Prostate gland (tissue), 2 donors: ENCODE data around the gene GABARAPL1. TPM values are rescaled to one million over a fixed set of nuclear protein-coding genes. Genes with fewer than 3 reads are reported as not detected.
A peak's percentile ranks its signal among the peaks of the same experiment; 100 is the strongest.

Source experiments
- DNase-seq: peaks from one replicate; pipeline ENCODE4 v3.0.0-alpha.2; 2019; ENCODE audit warnings: low spot score
- H3K27ac ChIP-seq, 2 donors: fragments of 200-600 bp; sonication (generic); 2 replicates each; pipeline ENCODE4 v1.5.1; 2017 to 2019
- H3K27me3 ChIP-seq: fragments of 200-600 bp; sonication (generic); replicated peaks from 2 replicates; pipeline ENCODE4 v1.5.1; 2019; ENCODE audit not compliant: insufficient read depth
- H3K36me3 ChIP-seq, 2 donors: fragments of 200-600 bp; sonication (generic); 1 replicate in 1 of 2; 2 replicates in 1 of 2; pipeline versions ENCODE4 v1.5.1 to v1.8.1; 2017 to 2019
- H3K4me1 ChIP-seq: fragments of 200-600 bp; sonication (generic); replicated peaks from 2 replicates; pipeline ENCODE4 v1.5.1; 2019
- H3K4me3 ChIP-seq, 2 donors: fragments of 200-600 bp; sonication (generic); 2 replicates each; pipeline ENCODE4 v1.5.1; 2017 to 2019
- H3K9me3 ChIP-seq: fragments of 200-600 bp; sonication (generic); 2 replicates; pipeline ENCODE4 v1.5.1; 2017
- POLR2A ChIP-seq: fragments of 450-650 bp; IDR thresholded peaks from one replicate; pipeline ENCODE4 v1.6.1; 2016; ENCODE audit warnings: antibody characterized with exemption, mild to moderate bottlenecking
- POLR2AphosphoS5 ChIP-seq: sonication (generic); formaldehyde crosslinking; IDR thresholded peaks from one replicate; pipeline ENCODE4 v1.6.1; 2017; ENCODE audit warnings: antibody characterized with exemption
- WGBS: methylation state at CpG from one replicate; pipeline ENCODE4 v1.1.5; 2018; 5-methylcytosine and 5-hydroxymethylcytosine counted together
- intact Hi-C: fragments of 100-400 bp; cut with DNase I; formaldehyde crosslinking; loops from one replicate; pipeline ENCODE4 v1.14.2; 2022
- total RNA-seq, 2 donors: library from RNA; depleted of rRNA; stranded (reverse); fragments of >200 nt; gene quantifications; one replicate each; pipeline ENCODE4 v1.1.0, GENCODE V29; 2016
- TF ChIP-seq, protein P1 (sequence below), 4 experiments: fragments of 200-600 bp in 2 of 4; fragments of 450-650 bp in 2 of 4; sonication (generic) in 2 of 4; IDR thresholded peaks; 1 replicate in 3 of 4; 2 replicates in 1 of 4; pipeline ENCODE4 v1.5.1; 2016 to 2019; ENCODE audit warnings: antibody characterized with exemption in 4 of 4, mild to moderate bottlenecking in 2 of 4, moderate library complexity in 2 of 4

The GABARAPL1 gene
- total RNA-seq, 2 donors from 2014 or later: 78.2 to 95.9 TPM

DNA sequence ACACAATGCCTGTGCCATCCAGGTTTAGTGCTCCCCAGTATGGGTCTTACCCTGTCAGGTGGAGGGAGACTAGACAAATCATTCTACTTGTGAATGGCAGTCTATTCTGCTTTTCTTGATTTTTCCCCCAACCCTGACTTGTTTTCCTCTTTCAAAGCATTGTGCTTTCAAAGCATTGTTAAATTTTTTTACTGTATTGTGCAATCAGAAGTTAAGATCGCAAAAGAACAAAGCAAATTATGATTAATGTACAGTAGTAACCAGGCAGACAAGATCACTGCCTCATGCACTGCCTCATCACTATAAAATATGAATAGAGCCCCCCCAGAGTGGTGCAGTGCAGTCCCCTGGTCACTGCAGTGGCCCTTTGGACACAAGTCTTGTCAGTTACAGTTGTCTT, 14.1 kb downstream of the GABARAPL1 start:
- 58% methylated on average over 1 of the region's 1 CpG for WGBS
- Histone ChIP-seq H3K27me3 (no peaks in the 10 kb centered on the region), H3K9me3 (no peaks in the 10 kb centered on the region), H3K4me1 (no peaks in the 10 kb centered on the region), H3K36me3 (peaks cover 6 to 14% of the 10 kb centered on the region in 2 donors), H3K4me3 (no peak overlapping the region), H3K27ac (no peak overlapping the region)
- TF ChIP-seq, protein P1, sequence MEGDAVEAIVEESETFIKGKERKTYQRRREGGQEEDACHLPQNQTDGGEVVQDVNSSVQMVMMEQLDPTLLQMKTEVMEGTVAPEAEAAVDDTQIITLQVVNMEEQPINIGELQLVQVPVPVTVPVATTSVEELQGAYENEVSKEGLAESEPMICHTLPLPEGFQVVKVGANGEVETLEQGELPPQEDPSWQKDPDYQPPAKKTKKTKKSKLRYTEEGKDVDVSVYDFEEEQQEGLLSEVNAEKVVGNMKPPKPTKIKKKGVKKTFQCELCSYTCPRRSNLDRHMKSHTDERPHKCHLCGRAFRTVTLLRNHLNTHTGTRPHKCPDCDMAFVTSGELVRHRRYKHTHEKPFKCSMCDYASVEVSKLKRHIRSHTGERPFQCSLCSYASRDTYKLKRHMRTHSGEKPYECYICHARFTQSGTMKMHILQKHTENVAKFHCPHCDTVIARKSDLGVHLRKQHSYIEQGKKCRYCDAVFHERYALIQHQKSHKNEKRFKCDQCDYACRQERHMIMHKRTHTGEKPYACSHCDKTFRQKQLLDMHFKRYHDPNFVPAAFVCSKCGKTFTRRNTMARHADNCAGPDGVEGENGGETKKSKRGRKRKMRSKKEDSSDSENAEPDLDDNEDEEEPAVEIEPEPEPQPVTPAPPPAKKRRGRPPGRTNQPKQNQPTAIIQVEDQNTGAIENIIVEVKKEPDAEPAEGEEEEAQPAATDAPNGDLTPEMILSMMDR (IDR thresholded peaks at IDR 0.05): no peak
- TF ChIP-seq POLR2AphosphoS5: no peak
- no peak for TF ChIP-seq POLR2A
- no peak for DNase-seq
- intact Hi-C loops: no loop called here

DNA sequence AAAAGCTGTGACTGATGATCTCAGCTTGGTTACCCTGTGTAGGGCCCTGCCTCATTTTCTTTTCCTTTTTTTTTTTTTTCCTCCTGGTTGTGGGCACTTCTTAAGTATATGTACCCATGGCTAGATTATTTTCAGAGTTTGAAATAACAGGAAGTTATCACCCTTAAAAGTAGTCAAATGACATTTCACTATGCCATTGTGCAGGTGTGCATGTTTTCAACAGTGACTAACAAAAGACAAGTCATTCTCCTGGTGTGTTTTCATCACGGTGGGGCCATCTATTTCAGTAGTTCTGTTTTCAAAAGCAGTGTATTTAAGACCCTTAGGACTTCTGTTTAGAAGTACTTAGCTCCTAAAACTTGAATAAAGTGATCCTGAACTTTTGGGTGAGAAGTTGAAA, 15.0 kb downstream of the GABARAPL1 start:
- 53% methylated on average over 1 of the region's 1 CpG for WGBS

DNA sequence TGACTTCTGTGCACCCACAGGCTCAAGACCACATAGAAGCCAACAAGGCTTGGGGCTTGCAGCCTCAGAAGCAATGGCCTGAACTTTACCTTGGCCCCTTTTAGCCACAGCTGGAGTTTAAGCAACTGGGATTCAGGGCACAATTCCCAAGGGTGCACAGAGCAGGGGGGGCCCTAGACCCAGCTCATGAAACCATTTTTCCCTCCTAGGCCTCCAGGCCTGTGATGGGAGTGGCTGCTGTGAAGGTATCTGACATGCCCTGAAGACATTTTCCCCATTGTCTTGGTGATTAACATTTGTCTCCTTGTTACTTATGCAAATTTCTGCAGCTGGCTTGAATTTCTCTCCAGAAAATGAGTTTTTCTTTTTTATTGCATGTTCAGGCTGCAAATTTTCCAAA, 21.9 kb downstream of the GABARAPL1 start:
- Histone ChIP-seq H3K4me1 (no peaks in the 10 kb centered on the region), H3K36me3 (no peaks in the 10 kb centered on the region), H3K27ac (no peak overlapping the region), H3K27me3 (no peaks in the 10 kb centered on the region), H3K4me3 (no peak overlapping the region), H3K9me3 (no peaks in the 10 kb centered on the region)
- intact Hi-C loops: loop anchor here (10.0 kb wide), 1 partner anchor 510 kb away; no protein-coding TSS in a partner anchor
- DNase-seq: no peak
- TF ChIP-seq, protein P1 (IDR thresholded peaks at IDR 0.05): no peak
- no peak for TF ChIP-seq POLR2A
- no peak for TF ChIP-seq POLR2AphosphoS5

More for the DNA sequence above, 15.0 kb downstream of the GABARAPL1 start:
- Histone ChIP-seq H3K36me3 (peaks cover 0 to 6% of the 10 kb centered on the region in 2 donors), H3K27ac (no peak overlapping the region), H3K4me3 (no peak overlapping the region), H3K27me3 (no peaks in the 10 kb centered on the region), H3K4me1 (no peaks in the 10 kb centered on the region), H3K9me3 (no peaks in the 10 kb centered on the region)
- no peak for TF ChIP-seq POLR2AphosphoS5
- no peak for TF ChIP-seq POLR2A
- TF ChIP-seq, protein P1 (IDR thresholded peaks at IDR 0.05): no peak
- intact Hi-C loops: no loop called here
- no peak for DNase-seq

DNA sequence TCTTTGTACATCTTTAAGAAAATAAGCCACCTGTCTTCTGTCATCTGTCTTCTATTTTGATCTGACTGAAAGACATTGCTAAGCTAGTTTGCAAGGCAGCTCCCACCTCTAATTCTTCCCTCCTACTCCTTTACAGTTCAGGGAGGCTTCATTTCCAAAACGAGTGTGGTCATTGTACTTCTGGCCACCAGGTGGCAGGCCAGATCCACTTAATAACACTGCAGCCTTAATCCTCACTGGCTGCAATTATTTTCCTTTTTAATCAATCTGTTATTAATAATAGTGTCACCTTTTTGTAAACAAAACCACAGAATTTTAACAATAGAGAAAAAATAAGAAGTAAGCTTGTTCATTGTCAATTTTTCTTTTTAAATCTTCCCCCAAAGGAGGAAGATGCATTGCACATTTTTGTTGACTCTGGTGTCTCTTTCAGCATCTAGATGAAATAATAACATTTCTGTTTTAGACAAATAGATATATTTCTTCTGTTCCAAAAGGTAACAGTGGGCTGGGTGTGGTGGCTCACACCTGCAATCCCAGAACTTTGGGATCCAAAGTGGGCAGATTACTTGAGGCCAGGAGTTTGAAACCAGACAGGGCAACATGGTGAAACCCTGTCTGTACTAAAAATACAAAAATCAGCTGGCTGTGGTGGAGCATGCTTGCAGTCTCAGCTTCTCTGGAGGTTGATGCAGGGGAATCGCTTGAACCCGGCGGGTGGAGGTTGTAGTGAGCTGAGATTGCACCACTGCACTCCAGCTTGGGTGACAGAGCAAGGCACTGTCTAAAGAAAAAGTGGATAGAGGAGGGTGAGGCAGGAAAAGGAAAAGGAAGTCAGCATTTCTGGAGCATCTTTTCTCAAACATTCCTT, 23.3 kb downstream of the GABARAPL1 start:
- Histone ChIP-seq H3K4me1 (no peaks in the 10 kb centered on the region), H3K36me3 (no peaks in the 10 kb centered on the region), H3K27ac (no peak overlapping the region), H3K27me3 (no peaks in the 10 kb centered on the region), H3K4me3 (no peak overlapping the region), H3K9me3 (no peaks in the 10 kb centered on the region)
- 62% methylated on average over 4 of the region's 4 CpGs for WGBS
- peak; percentile 38 for TF ChIP-seq POLR2AphosphoS5
- TF ChIP-seq, protein P1 (IDR thresholded peaks at IDR 0.05): peak; percentile 77 to 86 (median 82)
- no peak for TF ChIP-seq POLR2A
- intact Hi-C loops: loop anchor here (2.0 to 10.0 kb wide), 2 partner anchors 327 to 509 kb away; no protein-coding TSS in a partner anchor
- DNase-seq: no peak
